ENCODE measurements around the gene GCN1. TPM values are rescaled to one million over a fixed set of nuclear protein-coding genes. Genes with fewer than 3 reads are reported as not detected.
"Not testable (repeated sequence)": the region's sequence is repeated elsewhere in the genome, so short reads cannot be mapped to it uniquely, and the experiment has no call there.

The GCN1 gene
- total RNA-seq, 1 donor from 2014 or later = 73.9 TPM

DNA sequence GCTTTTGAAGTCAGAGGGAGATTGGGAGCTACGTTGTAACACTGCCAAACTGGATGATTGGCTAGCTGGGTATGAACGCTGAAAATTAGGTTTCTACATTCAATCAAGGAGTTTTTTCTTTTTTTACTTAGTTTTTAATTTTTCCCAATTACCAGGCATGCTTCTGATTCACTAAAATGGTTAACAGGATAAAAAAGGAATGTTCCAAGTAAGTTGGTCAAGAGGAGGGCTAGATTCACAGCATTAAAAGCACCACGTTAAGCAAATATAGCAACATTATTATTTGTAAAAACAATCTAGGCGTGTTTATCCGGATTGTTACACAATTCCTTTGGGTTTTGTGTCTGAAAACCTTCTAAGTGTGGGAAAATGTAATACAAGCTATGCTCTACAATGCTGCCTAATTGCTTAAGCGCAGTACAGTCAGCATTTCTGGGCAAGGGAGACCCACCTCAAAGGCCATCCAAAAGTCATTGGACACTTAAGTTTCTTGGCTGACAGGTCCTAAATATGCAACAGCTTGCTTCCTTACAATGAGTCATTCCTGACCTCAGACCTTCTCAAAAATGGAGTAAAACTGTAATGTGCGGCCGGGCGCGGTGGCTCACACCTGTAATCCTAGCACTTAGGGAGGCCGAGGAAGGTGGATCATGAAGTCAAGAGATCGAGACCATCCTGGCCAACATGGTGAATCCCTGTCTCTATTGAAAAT, 5.2 kb upstream of the GCN1 start:
- peak overlapping the region; percentile 69 for H3K4me3 ChIP-seq (ENCODE audit: low read depth, low read length)
- TF ChIP-seq CTCF (conservative IDR thresholded peaks at IDR 0.05; ENCODE audit: low read depth, low read length) = no peak
- DNase-seq (ENCODE audit: low read depth) = no peak

DNA sequence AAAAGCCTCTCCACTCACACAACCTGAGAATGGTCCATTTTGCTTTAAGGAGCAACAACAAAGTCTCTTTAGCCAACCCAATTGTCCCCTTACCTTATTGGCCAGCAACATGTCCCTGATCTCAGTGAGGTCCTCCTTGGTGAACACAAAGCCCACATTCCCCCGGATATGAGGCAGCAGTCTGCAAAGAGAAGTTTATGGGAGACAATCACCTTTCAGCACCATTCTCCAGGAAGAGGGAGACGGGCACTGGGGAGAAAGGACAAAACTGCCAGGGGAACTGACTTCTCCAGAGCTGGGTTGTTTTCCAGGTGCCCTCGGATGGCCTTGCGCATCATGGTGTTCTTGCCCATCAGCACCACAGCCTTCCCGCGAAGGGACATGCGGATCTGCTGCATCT, 4.5 kb upstream of the GCN1 start:
- TF ChIP-seq CTCF (conservative IDR thresholded peaks at IDR 0.05; ENCODE audit: low read depth, low read length) = no peak
- H3K4me3 ChIP-seq (ENCODE audit: low read depth, low read length) = peak overlapping the region; percentile 69
- no peak for DNase-seq (ENCODE audit: low read depth)

DNA sequence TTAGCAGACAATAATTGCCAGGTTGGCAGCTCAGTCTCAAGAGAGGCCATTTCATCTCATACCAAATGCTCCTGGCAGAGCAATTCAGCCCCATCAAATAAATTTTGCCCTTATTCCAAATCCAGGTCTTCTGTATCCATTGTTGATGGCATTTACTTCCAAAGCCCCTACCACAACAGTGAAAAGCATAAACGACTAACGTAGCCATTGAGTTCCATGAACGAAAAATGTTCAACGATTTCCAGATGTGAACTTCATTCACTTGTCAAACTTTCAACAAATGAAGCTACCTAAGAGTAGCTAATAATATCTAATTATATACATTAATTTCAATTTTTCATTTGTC, 3.0 kb upstream of the GCN1 start:
- H3K4me3 ChIP-seq (ENCODE audit: low read depth, low read length) = no peak overlapping the region
- DNase-seq (ENCODE audit: low read depth) = no peak
- no peak for TF ChIP-seq CTCF (conservative IDR thresholded peaks at IDR 0.05; ENCODE audit: low read depth, low read length)

GRCh38 chr12:120196817-120197541, 2.5 kb upstream of the GCN1 start:
- not testable (repeated sequence) for H3K4me3 ChIP-seq (ENCODE audit: low read depth, low read length)

DNA sequence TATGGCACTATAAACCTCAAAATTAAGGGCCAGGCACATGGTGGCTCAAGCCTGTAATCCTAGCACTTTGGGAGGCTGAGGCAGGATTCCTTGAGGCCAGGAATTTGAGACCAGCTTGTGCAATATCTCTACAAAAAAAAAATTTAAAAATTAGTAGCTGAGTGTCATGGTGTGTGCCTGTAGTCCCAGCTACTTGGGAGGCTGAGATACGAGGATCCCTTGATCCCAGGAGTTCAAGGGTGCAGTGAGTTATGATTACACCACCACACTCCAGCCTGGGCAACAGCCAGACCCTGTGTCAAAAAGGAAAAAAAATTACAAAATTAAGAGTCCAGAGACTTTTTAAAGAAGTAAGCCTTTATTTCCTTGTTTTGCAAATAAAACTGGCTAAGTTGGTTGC, 1.8 kb upstream of the GCN1 start:
- no peak for TF ChIP-seq CTCF (conservative IDR thresholded peaks at IDR 0.05; ENCODE audit: low read depth, low read length)
- no peak for DNase-seq (ENCODE audit: low read depth)
- no peak overlapping the region for H3K4me3 ChIP-seq (ENCODE audit: low read depth, low read length)

More at GRCh38 chr12:120196817-120197541, 2.5 kb upstream of the GCN1 start:
- DNase-seq (ENCODE audit: low read depth) = not testable (repeated sequence)

DNA sequence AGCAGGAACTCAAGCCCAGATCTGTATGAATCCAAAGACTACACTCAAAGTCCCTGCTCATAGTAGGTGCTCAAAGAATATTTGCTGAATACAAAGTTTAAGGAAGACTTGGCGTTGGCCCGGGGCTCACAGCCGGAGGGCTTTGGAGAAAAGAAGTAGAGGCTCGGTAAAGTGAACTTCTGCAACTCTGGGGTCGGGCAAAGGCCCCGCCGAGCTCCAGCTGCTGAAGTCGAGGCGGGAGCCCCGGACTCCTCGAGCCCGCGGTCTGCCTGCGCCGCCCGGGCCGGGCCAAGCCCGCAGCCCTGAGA, 335 bp downstream of the GCN1 start:
- no peak for DNase-seq (ENCODE audit: low read depth)
- TF ChIP-seq CTCF (conservative IDR thresholded peaks at IDR 0.05; ENCODE audit: low read depth, low read length) = no peak
- H3K4me3 ChIP-seq (ENCODE audit: low read depth, low read length) = peak overlapping the region; percentile 95

DNA sequence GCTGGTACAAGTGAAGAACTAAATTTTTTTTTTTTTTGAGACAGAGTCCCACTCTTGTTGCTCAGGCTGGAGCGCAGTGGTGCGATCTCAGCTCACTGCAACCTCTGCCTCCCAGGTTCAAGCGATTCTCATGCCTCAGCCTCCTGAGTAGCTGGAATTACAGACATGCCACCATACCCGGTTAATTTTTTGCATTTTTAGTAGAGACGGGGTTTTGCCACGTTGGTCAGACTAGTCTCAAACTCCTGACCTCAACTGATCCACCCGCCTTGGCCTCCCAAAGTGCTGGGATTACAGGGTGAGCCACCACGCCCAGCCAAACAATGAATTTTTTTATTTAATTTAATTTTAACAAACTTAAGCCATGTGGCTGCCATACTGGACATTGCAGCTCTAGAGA, 1.2 kb downstream of the GCN1 start:
- H3K4me3 ChIP-seq (ENCODE audit: low read depth, low read length) = peak overlapping the region; percentile 95
- DNase-seq (ENCODE audit: low read depth) = not testable (repeated sequence)

DNA sequence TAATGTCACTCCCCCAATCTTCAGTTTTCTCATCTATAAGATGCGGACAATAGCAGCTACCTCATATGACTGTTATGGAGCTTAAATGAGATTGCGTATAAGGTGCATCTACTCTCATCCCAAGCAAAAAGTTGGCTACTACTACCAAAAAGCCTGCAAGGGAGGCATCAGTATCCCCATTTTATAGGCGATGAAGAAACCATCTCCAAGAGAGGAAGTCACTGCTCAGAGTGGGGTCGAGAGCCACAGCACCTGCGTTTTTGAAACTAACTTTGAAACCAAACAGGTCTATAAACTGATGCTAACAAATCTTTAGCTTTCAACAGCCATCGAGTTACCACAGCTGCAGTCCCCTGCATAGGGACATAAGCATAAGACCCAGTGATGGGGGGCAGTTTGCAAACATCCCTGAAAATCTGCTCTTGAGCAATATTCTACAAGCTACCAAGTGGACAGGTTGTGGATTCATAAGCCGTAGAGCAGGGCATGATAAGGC, 3.5 kb downstream of the GCN1 start:
- H3K4me3 ChIP-seq (ENCODE audit: low read depth, low read length) = no peak overlapping the region
- no peak for TF ChIP-seq CTCF (conservative IDR thresholded peaks at IDR 0.05; ENCODE audit: low read depth, low read length)
- DNase-seq (ENCODE audit: low read depth) = no peak
